A673 (cell line): ENCODE results near the gene LRRC4C. TPM values are rescaled to one million over a fixed set of nuclear protein-coding genes. Genes with fewer than 3 reads are reported as not detected.

Experiments used
- BruUV-seq: library from RNA; stranded (reverse); fragments of 400-500 nt; replicated peaks from 2 replicates; lab custom pipeline; 2021; lab: Mats Ljungman, UMichigan
- CTCF ChIA-PET: fragments of 300-600 bp; sonication (Branson Sonifier 250); formaldehyde crosslinking; loops from one replicate; lab custom pipeline; 2022; ENCODE audit warnings: antibody characterized with exemption; lab: Charles Lee
- POLR2A ChIA-PET: fragments of 300-600 bp; sonication (Branson Sonifier 250); formaldehyde crosslinking; loops from one replicate; lab custom pipeline; 2022; ENCODE audit warnings: antibody characterized with exemption; ENCODE audit not compliant: low non-redundant PET; lab: Charles Lee
- DNase-seq: peaks from one replicate; pipeline ENCODE4 v3.0.0-alpha.2; 2015; ENCODE audit warnings: low spot score
- H3K27ac ChIP-seq: fragments of 200-600 bp; sonication (generic); 2 replicates; pipeline ENCODE4 v1.5.1; 2016; ENCODE audit warnings: mixed run types, low read depth, mild to moderate bottlenecking, mixed read lengths, antibody characterized with exemption, low read length; ENCODE audit not compliant: poor library complexity, severe bottlenecking
- H3K27me3 ChIP-seq: fragments of 200-600 bp; sonication (generic); replicated peaks from 2 replicates; pipeline ENCODE4 v1.6.1; 2017; ENCODE audit warnings: mixed run types, low read depth, mild to moderate bottlenecking, mixed read lengths, antibody characterized with exemption, low read length; ENCODE audit not compliant: insufficient read depth, poor library complexity
- H3K36me3 ChIP-seq: fragments of 200-600 bp; sonication (generic); 2 replicates; pipeline ENCODE4 v1.6.1; 2016; ENCODE audit warnings: mixed run types, mild to moderate bottlenecking, mixed read lengths, antibody characterized with exemption, low read length; ENCODE audit not compliant: insufficient read depth, poor library complexity, severe bottlenecking
- H3K4me1 ChIP-seq: fragments of 200-600 bp; sonication (generic); 2 replicates; pipeline ENCODE4 v1.6.1; 2017; ENCODE audit warnings: mixed run types, mild to moderate bottlenecking, mixed read lengths, antibody characterized with exemption, low read length; ENCODE audit not compliant: insufficient read depth, poor library complexity, severe bottlenecking
- H3K4me3 ChIP-seq: fragments of 200-600 bp; sonication (generic); 2 replicates; pipeline ENCODE4 v1.5.1; 2016; ENCODE audit warnings: low read depth, mixed run types, mild to moderate bottlenecking, mixed read lengths, low read length; ENCODE audit not compliant: poor library complexity, severe bottlenecking
- H3K9me3 ChIP-seq: fragments of 200-600 bp; sonication (generic); 2 replicates; pipeline ENCODE4 v1.6.1; 2016; ENCODE audit warnings: mixed run types, low read depth, mild to moderate bottlenecking, mixed read lengths, antibody characterized with exemption, low read length; ENCODE audit not compliant: poor library complexity, severe bottlenecking
- EZH2 ChIP-seq: fragments of 200-600 bp; sonication (generic); IDR thresholded peaks from 2 replicates; pipeline ENCODE4 v1.6.1; 2017; ENCODE audit warnings: borderline replicate concordance, low read depth, mild to moderate bottlenecking, mixed read lengths, antibody characterized with exemption, low read length; ENCODE audit not compliant: poor library complexity, severe bottlenecking
- intact Hi-C: fragments of 100-400 bp; cut with micrococcal nuclease; formaldehyde crosslinking; loops from one replicate; pipeline ENCODE4 v1.10.0; 2022; ENCODE audit not compliant: unreplicated experiment
- total RNA-seq: library from RNA; stranded (reverse); gene quantifications from 2 replicates; pipeline ENCODE4 v1.2.3, GENCODE V29; 2021
- TF ChIP-seq, protein P1 (sequence below): fragments of 300-800, 200-600 bp; sonication (generic); conservative IDR thresholded peaks from 2 replicates; pipeline ENCODE4 v1.5.1; 2017; ENCODE audit warnings: low read depth, mild to moderate bottlenecking, antibody characterized with exemption, low read length, moderate library complexity, mixed read lengths

LRRC4C gene
- total RNA-seq, 1 experiment from 2014 or later: 38.3 TPM

DNA sequence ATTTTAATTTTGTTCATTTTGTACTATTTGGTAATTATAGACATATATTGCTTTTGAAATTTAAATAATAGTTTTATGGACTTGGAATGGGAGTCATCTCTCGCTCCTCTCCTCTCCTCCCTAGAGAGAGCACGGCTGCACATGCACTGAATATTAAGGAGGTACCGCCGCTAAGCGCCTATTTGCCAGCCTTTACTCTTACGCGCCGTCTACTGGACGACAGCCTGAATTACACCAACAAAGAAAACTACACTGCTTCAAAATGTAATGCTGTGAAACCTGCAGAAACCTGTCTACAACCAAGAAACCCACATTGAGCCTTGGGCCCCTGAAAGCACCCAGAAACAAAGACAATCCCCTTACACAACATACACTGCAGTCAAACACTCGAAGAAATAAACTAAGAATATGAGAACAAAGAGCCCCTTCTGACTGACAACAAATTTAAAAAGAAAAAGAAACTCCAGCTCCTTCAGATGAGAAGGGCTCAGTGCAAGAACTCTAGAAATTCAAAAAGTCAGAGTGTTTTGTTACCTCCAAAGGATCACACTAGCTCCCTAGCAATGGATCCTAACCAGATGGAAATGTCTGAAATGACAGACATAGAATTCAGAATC, 737.2 kb downstream of the LRRC4C start:
- intact Hi-C loops: loop anchor here (1.0 to 10.0 kb wide), 4 partner anchors 415 to 1803 kb away; no protein-coding TSS in a partner anchor
- TF ChIP-seq EZH2: no peak
- TF ChIP-seq, protein P1, sequence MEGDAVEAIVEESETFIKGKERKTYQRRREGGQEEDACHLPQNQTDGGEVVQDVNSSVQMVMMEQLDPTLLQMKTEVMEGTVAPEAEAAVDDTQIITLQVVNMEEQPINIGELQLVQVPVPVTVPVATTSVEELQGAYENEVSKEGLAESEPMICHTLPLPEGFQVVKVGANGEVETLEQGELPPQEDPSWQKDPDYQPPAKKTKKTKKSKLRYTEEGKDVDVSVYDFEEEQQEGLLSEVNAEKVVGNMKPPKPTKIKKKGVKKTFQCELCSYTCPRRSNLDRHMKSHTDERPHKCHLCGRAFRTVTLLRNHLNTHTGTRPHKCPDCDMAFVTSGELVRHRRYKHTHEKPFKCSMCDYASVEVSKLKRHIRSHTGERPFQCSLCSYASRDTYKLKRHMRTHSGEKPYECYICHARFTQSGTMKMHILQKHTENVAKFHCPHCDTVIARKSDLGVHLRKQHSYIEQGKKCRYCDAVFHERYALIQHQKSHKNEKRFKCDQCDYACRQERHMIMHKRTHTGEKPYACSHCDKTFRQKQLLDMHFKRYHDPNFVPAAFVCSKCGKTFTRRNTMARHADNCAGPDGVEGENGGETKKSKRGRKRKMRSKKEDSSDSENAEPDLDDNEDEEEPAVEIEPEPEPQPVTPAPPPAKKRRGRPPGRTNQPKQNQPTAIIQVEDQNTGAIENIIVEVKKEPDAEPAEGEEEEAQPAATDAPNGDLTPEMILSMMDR: peak; percentile 99
- DNase-seq: peak; percentile 89
- Histone ChIP-seq H3K27ac (no peak overlapping the region), H3K4me1 (no peaks in the 10 kb centered on the region), H3K36me3 (no peaks in the 10 kb centered on the region), H3K9me3 (no peaks in the 10 kb centered on the region), H3K4me3 (no peak overlapping the region), H3K27me3 (no peaks in the 10 kb centered on the region)
- ChIA-PET CTCF (no interaction called here), POLR2A (no interaction called here)
- BruUV-seq: no TSS peak

DNA sequence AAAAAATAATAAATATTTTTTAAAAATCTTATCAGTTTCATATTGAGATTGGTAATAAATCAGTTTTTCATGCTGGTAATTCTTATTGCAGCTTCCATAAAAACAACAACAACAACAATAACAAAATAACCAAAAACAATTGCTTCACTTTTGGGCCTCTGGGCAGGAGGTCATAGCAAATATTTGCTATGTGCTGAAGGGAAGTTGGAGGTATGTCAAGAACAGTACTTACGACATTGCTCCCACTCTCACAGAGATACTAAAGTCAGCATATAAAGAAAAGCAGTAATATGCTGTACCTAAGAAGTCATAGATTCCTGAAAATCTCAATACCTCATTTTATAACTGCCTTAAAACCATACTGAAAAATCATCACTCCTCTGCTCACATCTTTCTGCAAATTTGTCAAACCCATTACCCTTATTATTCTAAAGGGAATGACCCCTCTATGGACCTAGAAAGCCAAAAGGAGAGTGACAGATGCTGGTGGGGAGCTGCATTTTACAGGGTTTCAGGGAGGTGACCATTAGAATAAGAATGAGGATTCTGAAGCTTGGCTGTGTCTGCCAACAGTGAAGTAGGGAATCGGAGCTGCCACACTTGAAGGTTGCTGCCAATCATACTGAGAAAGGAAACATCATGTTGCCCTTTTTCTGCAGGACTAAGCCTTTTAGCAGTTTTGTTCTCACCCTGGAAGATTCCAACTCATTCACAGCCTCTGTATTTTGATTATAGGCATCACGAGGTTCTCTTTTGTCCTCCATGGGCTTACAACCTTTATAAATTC, 742.9 kb downstream of the LRRC4C start:
- Histone ChIP-seq H3K27me3 (no peaks in the 10 kb centered on the region), H3K36me3 (no peaks in the 10 kb centered on the region), H3K9me3 (no peaks in the 10 kb centered on the region), H3K4me1 (no peaks in the 10 kb centered on the region), H3K27ac (no peak overlapping the region), H3K4me3 (no peak overlapping the region)
- no TSS peak for BruUV-seq
- intact Hi-C loops: no loop called here
- TF ChIP-seq, protein P1: no peak
- no peak for TF ChIP-seq EZH2
- ChIA-PET POLR2A (no interaction called here), CTCF (no interaction called here)
- DNase-seq: no peak

DNA sequence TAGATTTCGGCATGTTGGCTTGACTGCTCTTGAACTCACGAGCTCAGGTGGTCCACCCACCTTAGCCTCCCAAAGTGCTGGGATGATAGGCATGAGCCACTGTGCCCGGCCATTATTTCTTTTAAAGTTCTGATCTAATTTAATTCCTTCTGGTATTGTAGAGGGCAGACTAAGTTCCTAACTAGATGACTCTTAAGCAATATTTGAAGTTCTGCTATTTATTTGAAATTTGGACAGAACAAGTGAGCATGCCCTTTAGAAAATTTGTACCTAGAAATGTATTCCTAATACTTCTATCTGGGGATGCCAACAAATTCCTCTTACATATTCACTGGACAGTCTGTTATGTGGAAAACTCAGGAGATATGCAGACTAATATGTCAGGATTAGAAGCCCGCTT, 746.4 kb downstream of the LRRC4C start:
- Histone ChIP-seq H3K27me3 (no peaks in the 10 kb centered on the region), H3K27ac (no peak overlapping the region), H3K36me3 (no peaks in the 10 kb centered on the region), H3K4me3 (no peak overlapping the region), H3K9me3 (no peaks in the 10 kb centered on the region), H3K4me1 (no peaks in the 10 kb centered on the region)
- intact Hi-C loops: no loop called here
- TF ChIP-seq, protein P1: no peak
- TF ChIP-seq EZH2: no peak
- BruUV-seq: no TSS peak
- ChIA-PET CTCF (no interaction called here), POLR2A (no interaction called here)
- DNase-seq: no peak
